HCEC 1CT (cell line): ENCODE results near the gene RTL10.
A peak's percentile ranks its signal among the peaks of the same experiment; 100 is the strongest.
"Not testable (repeated sequence)": the region's sequence is repeated elsewhere in the genome, so short reads cannot be mapped to it uniquely, and the experiment has no call there.

Experiments used
- DNase-seq: peaks from one replicate; pipeline ENCODE4 v3.0.0-alpha.2; 2017

The RTL10 gene

GRCh38 chr22:19888131-19888746, 33.6 kb upstream of the RTL10 start:
- no peak for DNase-seq

- no peak for DNase-seq
Measured at GRCh38 chr22:19887256-19887985, 32.7 kb upstream of the RTL10 start.

- DNase-seq: peak; percentile 82
Measured at GRCh38 chr22:19886605-19887255, 32.1 kb upstream of the RTL10 start.

- no peak for DNase-seq
Measured at GRCh38 chr22:19885841-19886592, 31.3 kb upstream of the RTL10 start.

GRCh38 chr22:19884954-19885751, 30.5 kb upstream of the RTL10 start:
- DNase-seq: no peak

GRCh38 chr22:19884161-19884953, 29.7 kb upstream of the RTL10 start:
- DNase-seq: no peak

- not testable (repeated sequence) for DNase-seq
Measured at GRCh38 chr22:19883446-19883845, 28.8 kb upstream of the RTL10 start.

GRCh38 chr22:19882446-19883381, 28.0 kb upstream of the RTL10 start:
- DNase-seq: no peak

GRCh38 chr22:19880786-19881569, 26.3 kb upstream of the RTL10 start:
- peak; percentile 96 for DNase-seq

GRCh38 chr22:19879992-19880785, 25.5 kb upstream of the RTL10 start:
- DNase-seq: no peak

GRCh38 chr22:19879643-19879991, 24.9 kb upstream of the RTL10 start:
- no peak for DNase-seq

- DNase-seq: no peak
Measured at GRCh38 chr22:19879246-19879570, 24.5 kb upstream of the RTL10 start.

- no peak for DNase-seq
Measured at GRCh38 chr22:19878461-19879245, 24.0 kb upstream of the RTL10 start.

GRCh38 chr22:19877626-19878339, 23.1 kb upstream of the RTL10 start:
- peak; percentile 66 for DNase-seq

- DNase-seq: no peak
Measured at GRCh38 chr22:19876941-19877625, 22.4 kb upstream of the RTL10 start.

- DNase-seq: no peak
Measured at GRCh38 chr22:19876314-19876940, 21.8 kb upstream of the RTL10 start.
